ENCODE results near the gene PCLAF. TPM values are rescaled to one million over a fixed set of nuclear protein-coding genes. Genes with fewer than 3 reads are reported as not detected.

Gene PCLAF
- total RNA-seq, 4 donors from 2014 or later, result 0.88 to 4.6 TPM; not detected in 2

GRCh38 chr15:64315216-64315615 lies 66.0 kb downstream of the PCLAF start:
- TF ChIP-seq CTCF (IDR thresholded peaks at IDR 0.05; ENCODE audit: low read depth), result no peak

- no peak for TF ChIP-seq CTCF (IDR thresholded peaks at IDR 0.05; ENCODE audit: low read depth)
These were observed 66.8 kb downstream of the PCLAF start for GRCh38 chr15:64314456-64314855.

Small RNA genes within 50 kb of the gene (small RNA-seq; reads per million reads assigned to genes)
- gene RF00554, result not detected

Other genes starting within 250 kb of the PCLAF start
- 1 to 10 TPM in 1 of 4 donors, under 1 TPM in 2, not detected in 1; 0.22 to 1.0 (median 0.75) TPM for gene SNX22, start 229.7 kb downstream of the PCLAF start, total RNA-seq
- gene PPIB, start 218.4 kb downstream of the PCLAF start, total RNA-seq, result 100 to 1,000 TPM; 224 to 292 (median 246) TPM
- 10 to 100 TPM; 13.0 to 26.7 (median 16.2) TPM for gene CSNK1G1, start 25.3 kb downstream of the PCLAF start, total RNA-seq
- 10 to 100 TPM; 15.7 to 23.2 (median 18.2) TPM for gene TRIP4, start 6.4 kb upstream of the PCLAF start, total RNA-seq
- 10 to 100 TPM; 23.0 to 26.9 (median 24.1) TPM for gene ZNF609, start 79.1 kb upstream of the PCLAF start, total RNA-seq

All from subcutaneous adipose tissue (tissue), 4 donors.